ENCODE results near the gene RXFP1.

- TF ChIP-seq CTCF (IDR thresholded peaks at IDR 0.05) (peak; percentile 50 to 76 (median 71)), POLR2A (IDR thresholded peaks at IDR 0.05) (no peak)
Observed at GRCh38 chr4:158624889-158625478, 103.3 kb downstream of the RXFP1 start.

Measured in adrenal gland (tissue), 5 donors.